Trophoblast cell (in vitro differentiated cells and primary cell): ENCODE results near the gene RSU1.
A peak's percentile ranks its signal among the peaks of the same experiment; 100 is the strongest.

Experiments used
- DNase-seq, 2 donors: peaks; one replicate each; pipeline ENCODE4 v3.0.0-alpha.2; 2016
- H2AFZ ChIP-seq: 2 replicates; pipeline ENCODE4 v1.6.1; 2013; ENCODE audit warnings: low read length, moderate library complexity, mild to moderate bottlenecking; ENCODE audit not compliant: insufficient read depth, poor library complexity
- H2AK5ac ChIP-seq: 2 replicates; pipeline ENCODE4 v1.6.1; 2013; ENCODE audit warnings: mild to moderate bottlenecking, low read length
- H2BK120ac ChIP-seq: 2 replicates; pipeline ENCODE4 v1.6.1; 2013; ENCODE audit warnings: low read length, mild to moderate bottlenecking, moderate library complexity; ENCODE audit not compliant: insufficient read depth, poor library complexity
- H2BK12ac ChIP-seq: 2 replicates; pipeline ENCODE4 v1.6.1; 2013; ENCODE audit warnings: mild to moderate bottlenecking, low read length, moderate library complexity
- H2BK5ac ChIP-seq: 2 replicates; pipeline ENCODE4 v1.6.1; 2013; ENCODE audit warnings: low read length, low read depth, moderate library complexity, mild to moderate bottlenecking; ENCODE audit not compliant: poor library complexity
- H3K14ac ChIP-seq: 2 replicates; pipeline ENCODE4 v1.6.1; 2013; ENCODE audit warnings: mild to moderate bottlenecking, low read length
- H3K18ac ChIP-seq: 2 replicates; pipeline ENCODE4 v1.6.1; 2013; ENCODE audit warnings: mild to moderate bottlenecking, low read length
- H3K23ac ChIP-seq: 2 replicates; pipeline ENCODE4 v1.6.1; 2013; ENCODE audit warnings: low read length
- H3K27ac ChIP-seq: 2 replicates; pipeline ENCODE4 v1.5.1; 2013; ENCODE audit warnings: low read depth, mild to moderate bottlenecking, inconsistent platforms, low read length, moderate library complexity
- H3K27me3 ChIP-seq: 2 replicates; pipeline ENCODE4 v1.6.1; 2013; ENCODE audit warnings: inconsistent platforms, mild to moderate bottlenecking, low read length, moderate library complexity; ENCODE audit not compliant: insufficient read depth
- H3K36me3 ChIP-seq, 2 experiments: 1 replicate in 1 of 2; 2 replicates in 1 of 2; pipeline ENCODE4 v1.6.1; 2013; ENCODE audit warnings: low read length in 2 of 2, mild to moderate bottlenecking in 2 of 2, moderate library complexity in 1 of 2; ENCODE audit not compliant: insufficient read depth in 2 of 2, control insufficient read depth in 1 of 2
- H3K4ac ChIP-seq: 2 replicates; pipeline ENCODE4 v1.6.1; 2013; ENCODE audit warnings: low read depth, mild to moderate bottlenecking, low read length, moderate library complexity
- H3K4me1 ChIP-seq, 2 experiments: 1 replicate in 1 of 2; 2 replicates in 1 of 2; pipeline ENCODE4 v1.6.1; 2013; ENCODE audit warnings: low read length in 2 of 2, mild to moderate bottlenecking in 2 of 2, moderate library complexity in 1 of 2; ENCODE audit not compliant: insufficient read depth in 2 of 2, control insufficient read depth in 1 of 2
- H3K4me2 ChIP-seq: 2 replicates; pipeline ENCODE4 v1.6.1; 2013; ENCODE audit warnings: inconsistent platforms, mild to moderate bottlenecking, low read length, moderate library complexity
- H3K4me3 ChIP-seq: 2 replicates; pipeline ENCODE4 v1.5.1; 2013; ENCODE audit warnings: mild to moderate bottlenecking, low read depth, low read length, inconsistent platforms
- H3K79me1 ChIP-seq: one replicate; pipeline ENCODE4 v1.6.1; 2013; ENCODE audit warnings: low read length
- H3K79me2 ChIP-seq: 2 replicates; pipeline ENCODE4 v1.6.1; 2013; ENCODE audit warnings: low read length, mild to moderate bottlenecking; ENCODE audit not compliant: control insufficient read depth, insufficient read depth, poor library complexity
- H3K9ac ChIP-seq: 2 replicates; pipeline ENCODE4 v1.6.1; 2013; ENCODE audit warnings: mild to moderate bottlenecking, low read length
- H3K9me3 ChIP-seq: 2 replicates; pipeline ENCODE4 v1.6.1; 2013; ENCODE audit warnings: low read depth, mild to moderate bottlenecking, control low read depth, inconsistent platforms, low read length; ENCODE audit not compliant: insufficient read depth
- H4K12ac ChIP-seq: 2 replicates; pipeline ENCODE4 v1.6.1; 2013; ENCODE audit warnings: low read depth, mild to moderate bottlenecking, low read length, moderate library complexity
- H4K8ac ChIP-seq: 2 replicates; pipeline ENCODE4 v1.6.1; 2013; ENCODE audit warnings: low read depth, mild to moderate bottlenecking, low read length, moderate library complexity
- H4K91ac ChIP-seq: one replicate; pipeline ENCODE4 v1.6.1; 2013; ENCODE audit warnings: low read depth, mild to moderate bottlenecking, low read length, moderate library complexity
- WGBS: extraction: QIAGEN DNeasy Blood & Tissue Kit; methylation state at CpG from one replicate; pipeline ENCODE4 v1.1.7; 2013; ENCODE audit warnings: missing lambda C conversion rate; ENCODE audit not compliant: insufficient read length, insufficient coverage; ENCODE audit errors: extremely low coverage; 5-methylcytosine and 5-hydroxymethylcytosine counted together

The RSU1 gene

DNA sequence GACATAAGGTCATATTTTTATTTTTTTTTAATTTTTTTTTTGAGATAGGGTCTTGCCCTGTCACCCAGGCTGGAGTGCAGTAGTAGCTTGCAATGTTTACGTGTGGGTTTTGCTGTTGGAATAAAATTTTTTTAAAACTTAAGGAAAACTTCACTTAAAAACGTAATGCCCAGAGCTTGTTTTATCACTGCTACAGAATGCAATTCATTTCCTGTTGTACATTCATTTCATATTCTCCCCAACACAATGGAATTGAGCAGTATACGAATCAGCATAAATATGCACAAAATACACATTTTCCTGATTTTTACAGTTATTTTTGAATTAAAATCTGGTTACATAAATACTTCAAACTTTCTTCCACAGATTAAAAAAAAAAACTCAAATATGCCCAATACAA, 40.3 kb downstream of the RSU1 start:
- H4K8ac ChIP-seq = no peak overlapping the region
- H2BK5ac ChIP-seq = no peak overlapping the region
- no peak overlapping the region for H3K4me2 ChIP-seq
- H3K18ac ChIP-seq = no peak overlapping the region
- H3K79me2 ChIP-seq = no peaks in the 10 kb centered on the region
- H4K12ac ChIP-seq = no peak overlapping the region
- H3K4me3 ChIP-seq = no peak overlapping the region
- H3K14ac ChIP-seq = no peak overlapping the region
- H2BK12ac ChIP-seq = no peak overlapping the region
- H3K36me3 ChIP-seq = peaks cover 0 to 11% of the 10 kb centered on the region in 2 experiments
- no peaks in the 10 kb centered on the region for H3K4me1 ChIP-seq
- H3K9me3 ChIP-seq = no peaks in the 10 kb centered on the region
- no peaks in the 10 kb centered on the region for H3K79me1 ChIP-seq
- WGBS = no CpG with 5 or more reads among the region's 3 CpGs
- no peak overlapping the region for H3K23ac ChIP-seq
- H2AFZ ChIP-seq = no peak overlapping the region
- H3K27me3 ChIP-seq = no peaks in the 10 kb centered on the region
- no peak overlapping the region for H3K4ac ChIP-seq
- no peak for DNase-seq
- H2AK5ac ChIP-seq = no peak overlapping the region
- no peak overlapping the region for H3K9ac ChIP-seq
- no peak overlapping the region for H4K91ac ChIP-seq
- no peak overlapping the region for H2BK120ac ChIP-seq
- no peak overlapping the region for H3K27ac ChIP-seq

DNA sequence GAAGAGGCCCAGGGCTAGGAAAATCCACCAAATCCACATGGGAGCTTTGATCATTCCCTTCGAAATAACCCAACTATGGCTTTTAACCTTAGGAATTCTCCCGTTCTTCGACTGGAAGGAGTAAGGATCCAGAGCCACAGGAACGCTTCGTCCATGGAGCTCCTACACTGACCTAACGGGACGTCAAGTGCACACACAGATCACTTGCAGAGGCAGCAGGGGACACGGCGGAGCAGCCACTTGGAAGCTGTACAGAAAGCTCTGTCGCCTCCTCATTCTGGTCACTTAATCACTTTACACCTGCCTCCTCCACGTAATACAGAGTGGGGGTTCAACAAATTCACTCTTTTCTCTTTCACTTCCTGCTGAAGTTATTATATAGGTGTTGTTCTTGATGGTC, 43.9 kb downstream of the RSU1 start:
- Histone ChIP-seq H3K18ac (no peak overlapping the region), H4K8ac (no peak overlapping the region), H2BK5ac (no peak overlapping the region), H3K23ac (no peak overlapping the region), H3K9me3 (no peaks in the 10 kb centered on the region), H3K4me3 (no peak overlapping the region), H2AK5ac (no peak overlapping the region), H3K4ac (no peak overlapping the region), H3K4me2 (no peak overlapping the region), H3K4me1 (no peaks in the 10 kb centered on the region), H3K14ac (no peak overlapping the region), H3K79me1 (no peaks in the 10 kb centered on the region), H2AFZ (no peak overlapping the region), H3K27me3 (no peaks in the 10 kb centered on the region), H4K91ac (no peak overlapping the region), H4K12ac (no peak overlapping the region), H3K9ac (no peak overlapping the region), H3K79me2 (no peaks in the 10 kb centered on the region), H2BK120ac (no peak overlapping the region), H3K36me3 (peaks cover 0 to 5% of the 10 kb centered on the region in 2 experiments), H3K27ac (no peak overlapping the region), H2BK12ac (no peak overlapping the region)
- DNase-seq = no peak
- no CpG with 5 or more reads among the region's 11 CpGs for WGBS

GRCh38 chr10:16770670-16771069, 46.6 kb downstream of the RSU1 start:
- no peaks in the 10 kb centered on the region for H3K79me1 ChIP-seq
- H3K4ac ChIP-seq = no peak overlapping the region

GRCh38 chr10:16770141-16770540, 47.1 kb downstream of the RSU1 start:
- Histone ChIP-seq H3K23ac (no peak overlapping the region), H3K4ac (no peak overlapping the region), H3K4me3 (no peak overlapping the region), H3K27ac (no peak overlapping the region), H2AFZ (no peak overlapping the region), H3K9me3 (no peaks in the 10 kb centered on the region), H2AK5ac (no peak overlapping the region), H4K8ac (no peak overlapping the region), H3K18ac (no peak overlapping the region), H3K79me1 (no peaks in the 10 kb centered on the region), H3K14ac (no peak overlapping the region), H3K4me2 (no peak overlapping the region), H3K27me3 (no peaks in the 10 kb centered on the region), H3K36me3 (peaks cover 0 to 2% of the 10 kb centered on the region in 2 experiments), H3K9ac (no peak overlapping the region), H4K12ac (no peak overlapping the region), H2BK120ac (no peak overlapping the region), H3K79me2 (no peaks in the 10 kb centered on the region), H2BK5ac (no peak overlapping the region), H2BK12ac (no peak overlapping the region), H3K4me1 (no peaks in the 10 kb centered on the region), H4K91ac (no peak overlapping the region)
- DNase-seq = no peak
- WGBS = no CpG with 5 or more reads among the region's 8 CpGs

More at GRCh38 chr10:16770670-16771069, 46.6 kb downstream of the RSU1 start:
- no peak overlapping the region for H3K27ac ChIP-seq
- no peaks in the 10 kb centered on the region for H3K9me3 ChIP-seq
- no peaks in the 10 kb centered on the region for H3K4me1 ChIP-seq
- H3K4me2 ChIP-seq = no peak overlapping the region
- H3K36me3 ChIP-seq = peaks cover 0 to 2% of the 10 kb centered on the region in 2 experiments
- no peak overlapping the region for H3K23ac ChIP-seq
- no CpG with 5 or more reads among the region's 6 CpGs for WGBS
- no peak overlapping the region for H3K18ac ChIP-seq
- H3K27me3 ChIP-seq = no peaks in the 10 kb centered on the region
- no peak overlapping the region for H3K4me3 ChIP-seq
- no peak overlapping the region for H2AFZ ChIP-seq
- H3K14ac ChIP-seq = no peak overlapping the region
- no peak overlapping the region for H2BK12ac ChIP-seq
- H3K9ac ChIP-seq = no peak overlapping the region
- no peak overlapping the region for H4K8ac ChIP-seq
- H4K12ac ChIP-seq = no peak overlapping the region
- H2BK5ac ChIP-seq = no peak overlapping the region
- H2AK5ac ChIP-seq = no peak overlapping the region
- H3K79me2 ChIP-seq = no peaks in the 10 kb centered on the region
- DNase-seq = peak in 1 of 2 donors; percentile 3
- no peak overlapping the region for H4K91ac ChIP-seq
- no peak overlapping the region for H2BK120ac ChIP-seq
